Activated CD4-positive, alpha-beta T cell treated with anti-CD3 and anti-CD28 coated beads, Interleukin-2, amount 10 ng/mL, durations not matched to agents 7 days and 5 days (primary cell): Measurements from ENCODE around the gene PKDCC. TPM values are rescaled to one million over a fixed set of nuclear protein-coding genes. Genes with fewer than 3 reads are reported as not detected.
"Not testable (repeated sequence)": the region's sequence is repeated elsewhere in the genome, so short reads cannot be mapped to it uniquely, and the experiment has no call there.

Experiments
- CTCF ChIA-PET: fragments of 350-600 bp; sonication (Branson Sonifier 250); formaldehyde crosslinking; loops from one replicate; lab custom pipeline; 2021; ENCODE audit warnings: antibody characterized with exemption; lab: Charles Lee
- POLR2A ChIA-PET: fragments of 350-600 bp; sonication (Branson Sonifier 250); formaldehyde crosslinking; loops from one replicate; lab custom pipeline; 2021; ENCODE audit warnings: antibody characterized with exemption; lab: Charles Lee
- DNase-seq: peaks from one replicate; pipeline ENCODE4 v3.0.0-alpha.2; 2020
- H3K27ac Mint-ChIP-seq: one replicate; pipeline ENCODE4 v1.8.0; 2021; ENCODE audit warnings: mild to moderate bottlenecking, moderate library complexity, mixed read lengths
- H3K27me3 Mint-ChIP-seq: one replicate; pipeline ENCODE4 v1.8.0; 2021; ENCODE audit warnings: mixed read lengths
- H3K36me3 Mint-ChIP-seq: one replicate; pipeline ENCODE4 v1.8.0; 2021; ENCODE audit warnings: low read depth, mixed read lengths
- H3K4me1 Mint-ChIP-seq: one replicate; pipeline ENCODE4 v1.8.0; 2021; ENCODE audit warnings: mixed read lengths
- H3K4me3 Mint-ChIP-seq: one replicate; pipeline ENCODE4 v1.8.0; 2021; ENCODE audit warnings: mild to moderate bottlenecking, moderate library complexity, mixed read lengths
- H3K9me3 Mint-ChIP-seq: one replicate; pipeline ENCODE4 v1.8.0; 2021; ENCODE audit warnings: mixed read lengths
- total RNA-seq, 2 experiments: library from RNA; stranded (reverse); gene quantifications; one replicate each; pipeline ENCODE4 v1.2.3, GENCODE V29; 2021

PKDCC gene
- total RNA-seq, 2 experiments from 2014 or later, result not detected

- H3K36me3 Mint-ChIP-seq, result no peaks in the 10 kb centered on the region
- no peak for DNase-seq
- CTCF ChIA-PET, result no interaction called here
- H3K27ac Mint-ChIP-seq, result no peak overlapping the region
- peaks cover 23% of the 10 kb centered on the region for H3K27me3 Mint-ChIP-seq
- POLR2A ChIA-PET, result no interaction called here
- H3K4me1 Mint-ChIP-seq, result peaks cover 4% of the 10 kb centered on the region
- H3K9me3 Mint-ChIP-seq, result no peaks in the 10 kb centered on the region
- H3K4me3 Mint-ChIP-seq, result no peak overlapping the region
These were observed 32.0 kb downstream of the PKDCC start for GRCh38 chr2:42079737-42080287.

GRCh38 chr2:42081151-42081550 is 33.3 kb downstream of the PKDCC start:
- H3K27me3 Mint-ChIP-seq, result peaks cover 23% of the 10 kb centered on the region

GRCh38 chr2:42082016-42082415 is 34.2 kb downstream of the PKDCC start:
- ChIA-PET POLR2A (no interaction called here), CTCF (interaction anchor here (1.3 kb wide), 1 partner anchor 13 kb away, joined by 3 read pairs; no protein-coding TSS in a partner anchor)
- DNase-seq, result no peak
- Mint-ChIP-seq H3K4me1 (peaks cover 8% of the 10 kb centered on the region), H3K27me3 (peaks cover 20% of the 10 kb centered on the region), H3K36me3 (no peaks in the 10 kb centered on the region), H3K27ac (no peak overlapping the region), H3K4me3 (no peak overlapping the region), H3K9me3 (no peaks in the 10 kb centered on the region)

More at GRCh38 chr2:42081151-42081550, 33.3 kb downstream of the PKDCC start:
- DNase-seq, H3K36me3 Mint-ChIP-seq, H3K4me1 Mint-ChIP-seq, H3K4me3 Mint-ChIP-seq, H3K9me3 Mint-ChIP-seq, CTCF ChIA-PET, H3K27ac Mint-ChIP-seq, POLR2A ChIA-PET: not testable (repeated sequence)

GRCh38 chr2:42084231-42084671 is 36.4 kb downstream of the PKDCC start:
- H3K27me3 Mint-ChIP-seq, result peaks cover 14% of the 10 kb centered on the region
- H3K36me3 Mint-ChIP-seq, result no peaks in the 10 kb centered on the region
- ChIA-PET CTCF (interaction anchor here (1.3 to 1.7 kb wide), 2 partner anchors 215 to 231 kb away, joined by 3 to 5 read pairs; no protein-coding TSS in a partner anchor), POLR2A (no interaction called here)
- H3K4me3 Mint-ChIP-seq, result no peak overlapping the region
- no peaks in the 10 kb centered on the region for H3K9me3 Mint-ChIP-seq
- DNase-seq, result no peak
- peaks cover 9% of the 10 kb centered on the region for H3K4me1 Mint-ChIP-seq
- H3K27ac Mint-ChIP-seq, result no peak overlapping the region

GRCh38 chr2:42085070-42085469 is 37.2 kb downstream of the PKDCC start:
- H3K36me3 Mint-ChIP-seq, H3K27me3 Mint-ChIP-seq, DNase-seq, H3K4me3 Mint-ChIP-seq, H3K9me3 Mint-ChIP-seq, POLR2A ChIA-PET, H3K27ac Mint-ChIP-seq: not testable (repeated sequence)
- H3K4me1 Mint-ChIP-seq, result peaks cover 14% of the 10 kb centered on the region
- CTCF ChIA-PET, result interaction anchor here (1.3 to 3.4 kb wide), 2 partner anchors 214 to 228 kb away, joined by 3 to 33 read pairs; no protein-coding TSS in a partner anchor

GRCh38 chr2:42085706-42086487 is 38.1 kb downstream of the PKDCC start:
- H3K36me3 Mint-ChIP-seq, result no peaks in the 10 kb centered on the region
- no peak for DNase-seq
- CTCF ChIA-PET, result interaction anchor here (1.2 to 3.4 kb wide), 9 partner anchors 11 to 245 kb away, joined by 3 to 33 read pairs (median 6); no protein-coding TSS in a partner anchor
- peaks cover 11% of the 10 kb centered on the region for H3K27me3 Mint-ChIP-seq
- no peak overlapping the region for H3K4me3 Mint-ChIP-seq
- POLR2A ChIA-PET, result no interaction called here
- peaks cover 14% of the 10 kb centered on the region for H3K4me1 Mint-ChIP-seq
- no peaks in the 10 kb centered on the region for H3K9me3 Mint-ChIP-seq
- no peak overlapping the region for H3K27ac Mint-ChIP-seq

- H3K9me3 Mint-ChIP-seq, result no peaks in the 10 kb centered on the region
- peak; percentile 54 for DNase-seq
- H3K4me3 Mint-ChIP-seq, result no peak overlapping the region
- no peaks in the 10 kb centered on the region for H3K36me3 Mint-ChIP-seq
- no peak overlapping the region for H3K27ac Mint-ChIP-seq
- ChIA-PET POLR2A (interaction anchor here (0.8 kb wide), 1 partner anchor 363 kb away, joined by 3 read pairs; no protein-coding TSS in a partner anchor), CTCF (interaction anchor here (0.7 to 3.4 kb wide), 13 partner anchors 10 to 251 kb away, joined by 3 to 33 read pairs (median 4); no protein-coding TSS in a partner anchor)
- peaks cover 14% of the 10 kb centered on the region for H3K4me1 Mint-ChIP-seq
- peaks cover 14% of the 10 kb centered on the region for H3K27me3 Mint-ChIP-seq
These were observed 38.7 kb downstream of the PKDCC start for GRCh38 chr2:42086500-42086953.

- ChIA-PET CTCF (interaction anchor here (0.7 to 3.4 kb wide), 14 partner anchors 9 to 1715 kb away, joined by 3 to 33 read pairs (median 4); no protein-coding TSS in a partner anchor), POLR2A (interaction anchor here (0.8 kb wide), 1 partner anchor 364 kb away, joined by 3 read pairs; no protein-coding TSS in a partner anchor)
- Mint-ChIP-seq H3K4me3 (no peak overlapping the region), H3K27me3 (peaks cover 22% of the 10 kb centered on the region), H3K9me3 (no peaks in the 10 kb centered on the region), H3K27ac (no peak overlapping the region), H3K36me3 (no peaks in the 10 kb centered on the region), H3K4me1 (peaks cover 14% of the 10 kb centered on the region)
- DNase-seq, result no peak
These were observed 39.5 kb downstream of the PKDCC start for GRCh38 chr2:42087137-42087856.

GRCh38 chr2:42087857-42088195 is 40.0 kb downstream of the PKDCC start:
- Mint-ChIP-seq H3K27me3 (peaks cover 26% of the 10 kb centered on the region), H3K9me3 (no peaks in the 10 kb centered on the region), H3K4me1 (peaks cover 11% of the 10 kb centered on the region), H3K36me3 (no peaks in the 10 kb centered on the region), H3K4me3 (no peak overlapping the region), H3K27ac (no peak overlapping the region)
- ChIA-PET CTCF (interaction anchor here (0.7 to 3.4 kb wide), 9 partner anchors 8 to 1714 kb away, joined by 3 to 33 read pairs (median 8); no protein-coding TSS in a partner anchor), POLR2A (no interaction called here)
- DNase-seq, result no peak

GRCh38 chr2:42089340-42089925 is 41.6 kb downstream of the PKDCC start:
- ChIA-PET CTCF (interaction anchor here (1.0 to 3.5 kb wide), 2 partner anchors 9 to 220 kb away, joined by 3 to 16 read pairs; no protein-coding TSS in a partner anchor), POLR2A (no interaction called here)
- H3K27ac Mint-ChIP-seq, result no peak overlapping the region
- H3K36me3 Mint-ChIP-seq, result no peaks in the 10 kb centered on the region
- H3K4me3 Mint-ChIP-seq, result no peak overlapping the region
- H3K4me1 Mint-ChIP-seq, result peaks cover 12% of the 10 kb centered on the region
- peak; percentile 76 for DNase-seq
- H3K9me3 Mint-ChIP-seq, result no peaks in the 10 kb centered on the region
- H3K27me3 Mint-ChIP-seq, result peaks cover 31% of the 10 kb centered on the region

GRCh38 chr2:42090216-42090615 is 42.4 kb downstream of the PKDCC start:
- Mint-ChIP-seq H3K36me3 (no peaks in the 10 kb centered on the region), H3K27ac (no peak overlapping the region), H3K4me3 (no peak overlapping the region), H3K4me1 (peaks cover 12% of the 10 kb centered on the region), H3K9me3 (no peaks in the 10 kb centered on the region), H3K27me3 (peaks cover 34% of the 10 kb centered on the region)
- CTCF ChIA-PET, result interaction anchor here (1.0 to 3.5 kb wide), 5 partner anchors 147 to 239 kb away, joined by 3 to 16 read pairs (median 4); no protein-coding TSS in a partner anchor
- POLR2A ChIA-PET, result no interaction called here
- no peak for DNase-seq

- no peak for DNase-seq
- H3K36me3 Mint-ChIP-seq, result no peaks in the 10 kb centered on the region
- peaks cover 34% of the 10 kb centered on the region for H3K27me3 Mint-ChIP-seq
- POLR2A ChIA-PET, result no interaction called here
- H3K4me1 Mint-ChIP-seq, result peaks cover 12% of the 10 kb centered on the region
- H3K27ac Mint-ChIP-seq, result no peak overlapping the region
- H3K9me3 Mint-ChIP-seq, result no peaks in the 10 kb centered on the region
- CTCF ChIA-PET, result interaction anchor here (0.8 to 3.5 kb wide), 3 partner anchors 98 to 224 kb away, joined by 4 to 16 read pairs (median 5); no protein-coding TSS in a partner anchor
- H3K4me3 Mint-ChIP-seq, result no peak overlapping the region
These were observed 43.9 kb downstream of the PKDCC start for GRCh38 chr2:42091671-42092070.
